GM12878 (cell line): ENCODE data around the gene RECQL5.

Source experiments
- EP300 ChIP-seq, 2 experiments: fragments of 150-350 bp in 1 of 2; IDR thresholded peaks; 2 replicates each; pipeline ENCODE4 v1.6.1; 2011 to 2012; ENCODE audit warnings: low read depth in 2 of 2, low read length in 2 of 2, borderline replicate concordance in 1 of 2, improper control_type of control experiment in 1 of 2, inconsistent platforms in 1 of 2; ENCODE audit not compliant: control insufficient read depth in 1 of 2
- JUND ChIP-seq: IDR thresholded peaks from 2 replicates; pipeline ENCODE4 v1.6.1; 2012; ENCODE audit warnings: low read depth, mild to moderate bottlenecking, low read length, improper control_type of control experiment, moderate library complexity
- YY1 ChIP-seq: IDR thresholded peaks from 2 replicates; pipeline ENCODE4 v1.6.1; 2011; ENCODE audit warnings: low read depth, mild to moderate bottlenecking, low read length
- ZNF384 ChIP-seq: IDR thresholded peaks from 2 replicates; pipeline ENCODE4 v1.6.1; 2012; ENCODE audit warnings: low read depth, mild to moderate bottlenecking, low read length, improper control_type of control experiment, borderline replicate concordance

DNA sequence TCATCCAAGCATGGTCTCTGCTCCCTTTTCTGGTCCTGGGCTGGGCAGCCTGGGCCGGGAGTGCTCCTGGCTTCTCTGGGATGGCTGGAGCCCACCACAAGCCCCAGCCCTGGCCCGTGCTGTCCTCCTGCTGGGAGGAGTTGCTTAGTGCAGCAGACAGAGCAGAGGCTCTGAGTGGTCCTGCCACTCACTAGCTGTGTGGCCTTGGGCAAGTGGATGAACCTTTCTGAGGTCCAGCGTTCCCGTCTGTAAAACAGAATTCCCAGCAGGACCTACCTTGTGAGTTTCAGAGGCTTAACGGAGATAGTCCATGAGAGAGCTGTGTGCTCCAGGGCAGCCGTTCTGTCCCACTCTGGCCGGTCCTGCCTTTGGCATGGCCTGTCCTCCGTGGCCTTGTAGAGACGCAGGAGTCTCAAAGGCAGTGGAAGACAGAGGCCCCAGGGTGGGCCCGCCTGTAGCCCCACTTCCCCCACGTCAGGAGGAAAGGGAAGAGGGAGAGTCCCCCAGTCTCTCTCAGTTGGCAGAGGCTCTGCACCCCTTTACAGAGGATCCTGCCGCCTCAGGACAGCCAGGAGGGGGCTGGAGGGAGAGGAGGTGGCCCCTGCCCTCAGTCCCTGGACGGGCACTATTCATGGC lies 71.6 kb downstream of the RECQL5 start:
- TF ChIP-seq YY1 (no peak), ZNF384 (no peak), EP300 (IDR thresholded peaks at IDR 0.05; ENCODE audit: borderline replicate concordance in 1 of 2, control insufficient read depth in 1 of 2, low read depth in 2 of 2, low read length in 2 of 2) (no peak), JUND (no peak)
